HEK293 (cell line): Measurements from ENCODE around the gene GAS2L3.

Source experiments
- RBAK ChIP-seq: fragments of 450-650 bp; formaldehyde crosslinking; IDR thresholded peaks from 2 replicates; pipeline ENCODE4 v1.5.1; 2016; ENCODE audit warnings: missing biosample characterization, missing genetic modification characterization
- ZNF292 ChIP-seq: fragments of 450-650 bp; formaldehyde crosslinking; IDR thresholded peaks from 2 replicates; pipeline ENCODE4 v1.5.1; 2016; ENCODE audit warnings: low read depth, missing biosample characterization, missing genetic modification characterization, borderline replicate concordance

- TF ChIP-seq RBAK (no peak), ZNF292 (tag by site-specific recombination) (no peak)
Observed at GRCh38 chr12:100672075-100672592, 98.7 kb downstream of the GAS2L3 start.
